KMS-11 (cell line): ENCODE data around the gene ZNF385B.

Source experiments
- H2AFZ ChIP-seq: fragments of 200-600 bp; sonication (generic); 2 replicates; pipeline ENCODE4 v1.6.1; 2016; ENCODE audit warnings: antibody characterized with exemption, mixed run types, low read depth
- H3K27ac ChIP-seq: fragments of 200-600 bp; sonication (generic); 2 replicates; pipeline ENCODE4 v1.6.1; 2016; ENCODE audit warnings: mild to moderate bottlenecking, mixed run types
- H3K27me3 ChIP-seq: fragments of 200-600 bp; sonication (generic); 2 replicates; pipeline ENCODE4 v1.6.1; 2017; ENCODE audit warnings: mild to moderate bottlenecking, low read depth, mixed run types, moderate library complexity; ENCODE audit not compliant: insufficient read depth
- H3K36me3 ChIP-seq: fragments of 200-600 bp; sonication (generic); 2 replicates; pipeline ENCODE4 v1.6.1; 2017; ENCODE audit warnings: mild to moderate bottlenecking, mixed run types; ENCODE audit not compliant: insufficient read depth
- H3K4me1 ChIP-seq: fragments of 200-600 bp; sonication (generic); 2 replicates; pipeline ENCODE4 v1.6.1; 2016; ENCODE audit warnings: mild to moderate bottlenecking, low read depth, mixed run types; ENCODE audit not compliant: poor library complexity, severe bottlenecking
- H3K4me2 ChIP-seq: fragments of 200-600 bp; sonication (generic); 2 replicates; pipeline ENCODE4 v1.7.0; 2016; ENCODE audit warnings: mild to moderate bottlenecking, mixed run types
- H3K4me3 ChIP-seq: fragments of 200-600 bp; sonication (generic); IDR thresholded peaks from 2 replicates; pipeline ENCODE4 v1.6.1; 2017; ENCODE audit warnings: low read depth, low read length, mixed read lengths; ENCODE audit not compliant: insufficient read depth
- H3K79me2 ChIP-seq: fragments of 200-600 bp; sonication (generic); 2 replicates; pipeline ENCODE4 v1.6.1; 2016; ENCODE audit warnings: low read depth, mixed run types; ENCODE audit not compliant: insufficient read depth
- H3K9ac ChIP-seq: fragments of 200-600 bp; sonication (generic); 2 replicates; pipeline ENCODE4 v1.6.1; 2016; ENCODE audit warnings: mild to moderate bottlenecking, mixed run types
- H4K20me1 ChIP-seq: fragments of 200-600 bp; sonication (generic); 2 replicates; pipeline ENCODE4 v1.6.1; 2016; ENCODE audit warnings: mild to moderate bottlenecking, mixed run types; ENCODE audit not compliant: insufficient read depth
- CTCF ChIP-seq: fragments of 200-600 bp; sonication (generic); conservative IDR thresholded peaks from 2 replicates; pipeline ENCODE4 v1.6.1; 2017; ENCODE audit warnings: low read depth, mild to moderate bottlenecking, antibody characterized with exemption, low read length, moderate library complexity, mixed read lengths

The ZNF385B gene

GRCh38 chr2:179455824-179456223, 405.6 kb downstream of the ZNF385B start:
- Histone ChIP-seq H3K27me3 (no peaks in the 10 kb centered on the region), H4K20me1 (no peaks in the 10 kb centered on the region), H3K4me3 (no peak overlapping the region), H3K4me1 (no peaks in the 10 kb centered on the region), H3K27ac (no peak overlapping the region), H2AFZ (no peak overlapping the region), H3K9ac (no peak overlapping the region), H3K4me2 (no peak overlapping the region), H3K79me2 (no peaks in the 10 kb centered on the region), H3K36me3 (no peaks in the 10 kb centered on the region)
- no peak for TF ChIP-seq CTCF

- no peak overlapping the region for H3K9ac ChIP-seq
- no peaks in the 10 kb centered on the region for H3K27me3 ChIP-seq
- no peak overlapping the region for H3K4me3 ChIP-seq
- no peaks in the 10 kb centered on the region for H3K4me1 ChIP-seq
- TF ChIP-seq CTCF = no peak
- H3K27ac ChIP-seq = no peak overlapping the region
- no peaks in the 10 kb centered on the region for H3K79me2 ChIP-seq
- H3K36me3 ChIP-seq = no peaks in the 10 kb centered on the region
- no peaks in the 10 kb centered on the region for H4K20me1 ChIP-seq
- no peak overlapping the region for H3K4me2 ChIP-seq
- no peak overlapping the region for H2AFZ ChIP-seq
Observed at GRCh38 chr2:179455172-179455524, 406.3 kb downstream of the ZNF385B start.

DNA sequence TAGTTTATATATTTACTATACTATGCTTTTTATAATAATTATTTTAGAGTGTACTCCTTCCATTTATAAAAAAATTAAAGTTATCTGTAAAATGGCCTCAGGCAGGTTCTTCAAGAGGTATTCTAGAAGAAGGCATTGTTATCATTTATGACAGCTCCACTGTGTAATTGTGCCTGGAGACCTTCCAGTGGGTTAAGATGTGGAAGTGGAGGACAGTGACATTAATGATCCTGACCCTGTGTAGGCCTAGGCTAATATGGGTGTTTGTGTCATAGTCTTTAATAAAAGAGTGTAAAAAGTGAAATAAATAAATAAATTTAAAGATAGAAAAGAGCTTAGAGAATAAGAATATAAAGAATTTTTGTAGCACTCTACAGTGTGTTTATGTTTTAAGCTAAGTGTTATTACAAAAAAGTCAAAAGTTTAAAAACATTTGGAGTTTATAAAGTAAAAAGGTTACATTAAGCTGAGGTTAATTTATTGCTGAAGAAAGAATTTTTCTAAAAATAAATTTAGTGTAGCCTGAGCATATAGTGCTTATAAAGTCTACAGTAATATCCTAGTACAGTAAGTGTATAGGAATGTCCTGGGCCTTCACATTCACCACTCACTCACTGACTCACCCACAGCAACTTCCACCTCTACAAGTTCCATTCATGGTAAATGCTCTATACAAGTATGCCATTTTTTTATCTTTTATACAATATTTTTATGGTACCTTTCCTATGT, 406.8 kb downstream of the ZNF385B start:
- Histone ChIP-seq H3K27me3 (no peaks in the 10 kb centered on the region), H3K9ac (no peak overlapping the region), H3K36me3 (no peaks in the 10 kb centered on the region), H3K4me2 (no peak overlapping the region), H2AFZ (no peak overlapping the region), H3K4me1 (no peaks in the 10 kb centered on the region), H3K79me2 (no peaks in the 10 kb centered on the region), H4K20me1 (no peaks in the 10 kb centered on the region), H3K27ac (no peak overlapping the region), H3K4me3 (no peak overlapping the region)
- no peak for TF ChIP-seq CTCF

DNA sequence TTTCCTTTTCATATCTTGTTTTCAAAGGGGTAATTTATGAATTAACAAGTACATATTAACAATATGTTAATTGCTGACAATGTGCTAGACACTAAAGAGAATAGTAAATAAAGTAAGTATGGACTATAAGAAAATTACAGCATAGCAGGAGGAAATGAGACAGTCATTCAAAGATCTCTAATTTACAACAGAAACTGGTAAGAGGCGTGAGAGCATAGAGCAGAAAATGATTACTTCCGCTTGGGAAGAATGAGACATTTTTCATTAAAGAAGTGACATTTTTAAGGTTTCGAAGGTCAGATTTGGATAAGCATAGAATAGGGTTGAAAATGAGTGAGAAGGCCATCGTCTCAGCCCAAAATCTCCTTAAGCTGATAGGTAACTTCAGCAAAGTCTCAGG, 412.4 kb downstream of the ZNF385B start:
- H3K4me3 ChIP-seq = no peak overlapping the region
- H3K4me1 ChIP-seq = no peaks in the 10 kb centered on the region
- H2AFZ ChIP-seq = no peak overlapping the region
- H3K36me3 ChIP-seq = no peaks in the 10 kb centered on the region
- H3K4me2 ChIP-seq = no peak overlapping the region
- H3K79me2 ChIP-seq = no peaks in the 10 kb centered on the region
- no peaks in the 10 kb centered on the region for H3K27me3 ChIP-seq
- H3K27ac ChIP-seq = no peak overlapping the region
- no peaks in the 10 kb centered on the region for H4K20me1 ChIP-seq
- no peak for TF ChIP-seq CTCF
- no peak overlapping the region for H3K9ac ChIP-seq
